ENCODE data around the gene TTC9. TPM values are rescaled to one million over a fixed set of nuclear protein-coding genes. Genes with fewer than 3 reads are reported as not detected.

The TTC9 gene
- total RNA-seq = 0.17 and 0.47 TPM in 2 replicates

DNA sequence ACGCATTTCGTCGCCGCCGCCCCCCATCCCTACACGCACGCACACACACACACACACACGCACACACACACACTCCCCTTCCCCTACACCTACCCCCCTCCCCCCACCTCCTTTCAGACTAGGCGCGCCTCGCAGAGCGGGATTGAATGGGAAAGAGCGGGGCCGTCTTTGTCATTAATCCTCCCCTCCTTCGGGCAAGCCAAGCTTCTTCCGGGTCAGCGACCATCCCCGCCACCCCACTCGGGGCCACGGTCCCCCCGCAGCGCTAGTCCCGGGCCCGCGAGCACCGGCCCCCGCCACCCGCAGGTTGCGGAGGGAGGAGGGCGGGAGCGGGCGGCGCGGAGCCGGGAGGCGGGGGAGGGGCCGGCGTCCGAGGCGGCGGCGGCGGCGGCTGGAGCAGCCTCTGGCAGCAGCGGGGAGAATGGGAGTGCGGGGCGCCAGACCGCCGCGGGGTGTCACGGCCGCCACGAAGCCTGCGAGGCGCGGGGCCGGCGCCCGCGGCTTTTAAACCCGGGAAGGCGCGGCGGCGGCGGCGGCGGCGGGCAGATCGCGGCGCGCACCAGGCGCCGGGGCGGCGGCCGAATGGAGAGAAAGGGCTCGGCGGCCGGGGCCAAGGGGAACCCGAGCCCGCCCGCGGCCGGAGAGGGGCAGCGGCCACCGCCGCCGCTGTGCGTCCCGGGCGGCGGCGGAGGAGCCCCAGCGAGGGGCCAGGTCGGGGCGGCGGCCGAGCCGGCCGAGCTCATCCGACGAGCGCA is at the start of gene TTC9:
Gene TTC9 (plus strand): TSS at position 369 of the 755 bp plus-strand sequence. CDS start 214 bp downstream, at position 583.

DNA sequence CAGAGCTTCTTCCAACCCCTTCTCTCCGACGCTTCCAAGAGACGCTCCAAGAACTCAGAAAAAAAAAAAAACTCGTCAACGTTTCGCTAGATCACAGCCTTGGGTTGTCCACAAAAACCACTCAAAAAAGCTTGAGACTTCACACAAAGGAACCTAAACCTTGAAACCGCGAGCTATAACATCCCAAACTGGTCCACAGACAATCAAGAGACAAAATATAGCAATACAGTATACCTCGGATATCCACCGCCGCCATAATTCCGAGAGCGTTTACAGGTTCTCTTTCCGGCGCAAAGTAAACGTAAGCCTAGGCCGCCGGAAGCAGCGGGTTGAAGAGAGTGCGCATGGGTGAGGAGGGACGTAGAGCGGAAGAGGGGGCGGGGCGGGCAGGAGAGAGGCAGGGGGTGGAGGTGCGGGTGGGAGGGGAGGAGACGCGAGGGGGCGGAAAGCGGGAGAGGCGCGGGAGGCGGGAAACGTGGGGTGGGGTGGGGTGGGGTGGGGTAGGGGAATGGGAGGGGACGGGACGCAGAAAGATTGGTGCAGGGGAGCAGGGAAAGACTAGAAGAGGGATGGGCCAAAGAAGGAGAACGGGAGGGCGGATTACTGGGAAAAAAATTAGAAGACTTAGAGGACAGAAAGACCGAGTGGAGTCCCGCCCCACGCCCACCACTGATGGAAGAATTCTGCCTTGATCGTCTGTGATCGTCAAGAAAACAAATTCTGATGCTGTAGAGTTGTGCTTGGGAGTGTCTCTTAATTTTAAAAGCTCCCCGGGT is 41.1 kb upstream of the TTC9 start, which contains the start of gene MED6:
Gene MED6 (minus strand): TSS at position 274 of the 776 bp plus-strand sequence. CDS start 18 bp downstream, at position 256.

Other genes starting within 250 kb of the TTC9 start
- gene SYNJ2BP, start 224.8 kb upstream of the TTC9 start, total RNA-seq = 10.2 and 10.4 TPM in 2 replicates
- gene ADAM21, start 189.7 kb upstream of the TTC9 start, total RNA-seq = under 0.01 and 0.23 TPM in 2 replicates
- gene ADAM20, start 106.9 kb upstream of the TTC9 start, total RNA-seq = 0.17 TPM in 1 of 2 replicates, not detected in the other
- 15.3 and 21.3 TPM in 2 replicates for gene MED6, start 41.3 kb upstream of the TTC9 start, total RNA-seq
- under 0.01 and 0.12 TPM in 2 replicates for gene MAP3K9, start 167.6 kb downstream of the TTC9 start, total RNA-seq